GM18517 (cell line): ENCODE measurements around the gene TLR2.

Experiments
- ATAC-seq: cut with Tn5 transposase; IDR thresholded peaks from one replicate; pipeline ENCODE4 v1.9.1; 2021; ENCODE audit warnings: mild to moderate bottlenecking, moderate library complexity; ENCODE audit not compliant: unreplicated experiment

TLR2 gene

GRCh38 chr4:153729895-153730294 lies 45.8 kb downstream of the TLR2 start:
- no peak for ATAC-seq

GRCh38 chr4:153731239-153731638 lies 47.2 kb downstream of the TLR2 start:
- ATAC-seq, result no peak

GRCh38 chr4:153733751-153734448 lies 49.8 kb downstream of the TLR2 start:
- peak; percentile 72 for ATAC-seq

DNA sequence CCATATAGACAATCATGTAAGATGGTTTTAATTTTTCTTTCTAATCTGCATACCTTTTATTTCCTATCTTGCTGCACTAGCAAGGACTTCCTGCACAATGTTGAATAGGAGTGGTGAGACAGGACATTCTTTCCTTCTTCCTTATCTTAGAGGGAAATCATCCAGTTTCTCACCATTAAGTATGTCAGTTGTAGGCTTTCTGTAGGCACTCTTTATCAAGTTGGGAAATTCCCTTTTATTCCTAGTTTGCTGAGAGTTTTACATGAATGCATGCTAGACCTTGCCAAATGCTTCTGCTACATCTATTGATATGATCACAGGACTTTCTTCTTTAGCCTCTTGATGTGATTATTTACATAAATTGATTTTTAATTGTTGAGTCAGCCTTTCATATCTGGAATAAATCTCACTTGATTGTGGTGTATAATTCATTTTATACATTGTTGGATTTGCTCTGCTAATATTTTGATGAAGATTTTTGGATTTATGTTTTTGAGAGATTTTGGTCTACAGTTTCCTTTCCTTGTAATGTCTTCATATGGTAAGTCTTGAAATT lies 51.9 kb downstream of the TLR2 start:
- ATAC-seq, result no peak

DNA sequence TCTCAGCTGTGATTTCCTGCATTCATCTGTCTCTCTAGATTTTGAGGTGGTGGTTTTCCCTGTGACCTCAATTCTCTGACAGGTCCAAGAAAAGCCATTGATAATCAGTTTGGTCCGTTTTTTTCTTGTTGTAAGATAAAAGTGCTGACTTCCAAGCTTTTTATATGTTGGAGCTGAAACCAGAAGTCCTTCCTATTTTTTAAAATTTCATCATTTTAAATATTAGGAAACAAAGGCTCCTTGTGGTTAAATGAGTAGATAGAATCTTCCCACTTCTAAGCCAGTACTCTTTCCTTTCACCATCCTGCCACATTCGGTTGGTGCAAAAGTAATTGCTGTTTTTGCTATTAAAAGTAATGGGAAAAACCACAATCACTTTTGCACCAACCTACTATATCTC lies 57.5 kb downstream of the TLR2 start:
- no peak for ATAC-seq

- no peak for ATAC-seq
These were observed 61.6 kb downstream of the TLR2 start for GRCh38 chr4:153745651-153746050.

DNA sequence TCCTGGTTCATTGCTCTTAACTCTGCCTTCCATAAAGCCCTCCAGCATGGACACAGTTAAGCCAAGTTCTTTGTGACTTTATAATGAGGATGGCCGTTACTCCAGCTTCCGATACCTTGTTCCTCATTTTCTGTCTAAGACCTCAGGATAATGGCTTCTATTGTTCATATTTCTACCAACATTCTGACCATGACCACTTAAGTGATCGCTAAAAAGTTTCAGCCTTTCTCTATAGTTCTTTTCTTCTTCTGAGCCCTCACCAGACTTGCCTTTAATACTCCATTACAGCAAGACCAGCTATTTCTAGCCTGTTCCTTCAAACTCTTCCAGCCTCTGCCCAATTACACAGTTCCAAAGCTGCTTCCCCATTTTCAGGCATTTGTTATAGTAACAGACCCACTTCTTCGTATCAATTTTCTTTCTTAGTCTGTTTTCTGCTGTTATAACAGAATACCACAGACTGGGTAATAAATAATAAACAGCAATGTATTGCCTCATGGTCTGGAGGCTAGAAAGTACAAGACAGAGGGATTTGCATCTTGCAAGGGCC lies 63.4 kb downstream of the TLR2 start:
- ATAC-seq, result no peak

DNA sequence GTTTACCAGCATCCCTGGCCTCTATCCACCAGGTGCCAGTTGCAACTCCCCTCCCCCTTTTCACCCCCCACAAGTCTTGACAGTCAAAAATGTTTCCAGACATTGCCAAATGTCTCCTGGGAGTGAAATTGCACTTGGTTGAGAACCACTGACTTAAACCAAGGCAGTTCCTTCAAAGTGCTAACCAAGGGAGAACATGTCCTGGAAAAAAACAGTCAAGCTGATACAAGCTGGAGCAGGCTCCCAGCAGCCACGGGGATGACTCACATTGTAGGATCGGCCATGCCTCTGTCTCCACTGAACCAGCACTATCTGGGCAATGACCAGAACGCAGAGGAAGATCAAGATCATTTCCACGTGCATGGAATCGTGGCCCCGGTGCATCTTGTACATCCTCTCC lies 64.3 kb downstream of the TLR2 start:
- ATAC-seq, result no peak

GRCh38 chr4:153750197-153750817 lies 66.2 kb downstream of the TLR2 start:
- peak; percentile 91 for ATAC-seq

- ATAC-seq, result no peak
These were observed 71.1 kb downstream of the TLR2 start for GRCh38 chr4:153755186-153755585.
